Pons (tissue), 1 donor: Measurements from ENCODE around the gene LONP1.
"Not testable (repeated sequence)": the region's sequence is repeated elsewhere in the genome, so short reads cannot be mapped to it uniquely, and the experiment has no call there.

Experiments used
- DNase-seq: peaks from one replicate; pipeline ENCODE4 v3.0.0-alpha.2; 2016; ENCODE audit warnings: low spot score

Gene LONP1

DNA sequence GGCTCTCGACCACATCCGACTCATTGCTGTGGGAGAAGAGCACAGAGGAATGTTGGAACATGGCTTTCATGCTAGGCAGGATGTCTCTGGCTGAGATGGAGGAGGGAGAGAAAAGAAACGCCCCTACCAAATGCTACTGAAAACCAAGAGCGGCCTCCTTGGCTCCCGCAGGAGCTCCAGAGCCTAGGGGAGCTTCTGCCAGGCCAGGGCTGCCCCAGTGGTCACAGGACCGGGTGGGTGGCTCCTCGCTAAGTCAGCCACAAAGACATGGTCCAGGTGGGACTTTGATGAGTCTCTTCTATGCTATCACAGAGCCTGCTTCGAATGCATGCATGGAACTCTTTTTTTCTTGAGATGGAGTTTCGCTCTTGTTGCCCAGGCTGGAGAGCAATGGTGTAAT is 6.7 kb downstream of the LONP1 start:
- no peak for DNase-seq

DNA sequence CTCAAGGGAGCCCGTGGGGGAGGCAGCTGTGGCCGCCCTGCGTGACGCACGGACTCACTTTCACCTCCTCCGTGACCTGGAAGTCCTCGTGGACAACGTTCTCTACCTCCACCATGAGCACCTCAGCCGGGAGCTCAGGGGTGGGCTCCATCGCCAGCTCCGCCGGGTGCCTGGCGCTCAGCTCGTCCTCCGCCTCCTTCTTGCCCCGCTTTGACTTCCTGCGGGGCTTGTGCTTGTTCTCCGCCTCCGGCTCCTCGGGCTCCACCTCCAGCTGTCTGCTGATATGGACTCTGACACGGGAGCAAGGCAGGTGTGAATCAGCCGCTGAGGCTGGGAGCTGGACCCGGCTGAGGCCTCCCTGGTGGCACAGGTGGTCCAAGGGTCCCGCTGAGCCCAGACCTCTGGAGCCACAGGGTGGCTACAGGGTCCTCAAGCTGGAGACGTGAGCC is 8.2 kb downstream of the LONP1 start:
- no peak for DNase-seq

DNA sequence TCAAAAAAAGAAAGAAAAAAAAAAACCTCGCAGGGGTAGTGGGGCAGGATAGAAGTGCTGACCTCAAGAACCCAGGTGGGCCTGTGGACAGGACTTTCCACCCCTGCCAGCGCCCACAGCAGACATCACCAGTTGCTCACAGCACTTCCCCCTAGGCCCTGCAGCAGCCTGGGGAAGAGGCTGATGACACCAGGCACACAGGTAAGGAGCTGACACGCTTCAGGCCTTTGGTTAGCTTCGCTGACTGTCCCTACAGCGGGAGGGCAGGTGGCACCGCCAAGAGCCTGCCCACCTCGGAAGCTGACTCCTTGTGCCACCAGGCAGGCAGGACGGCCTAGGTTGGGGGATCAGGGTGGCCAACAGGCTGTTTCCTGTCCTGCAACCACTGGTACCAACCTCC is 8.9 kb downstream of the LONP1 start:
- DNase-seq = no peak

DNA sequence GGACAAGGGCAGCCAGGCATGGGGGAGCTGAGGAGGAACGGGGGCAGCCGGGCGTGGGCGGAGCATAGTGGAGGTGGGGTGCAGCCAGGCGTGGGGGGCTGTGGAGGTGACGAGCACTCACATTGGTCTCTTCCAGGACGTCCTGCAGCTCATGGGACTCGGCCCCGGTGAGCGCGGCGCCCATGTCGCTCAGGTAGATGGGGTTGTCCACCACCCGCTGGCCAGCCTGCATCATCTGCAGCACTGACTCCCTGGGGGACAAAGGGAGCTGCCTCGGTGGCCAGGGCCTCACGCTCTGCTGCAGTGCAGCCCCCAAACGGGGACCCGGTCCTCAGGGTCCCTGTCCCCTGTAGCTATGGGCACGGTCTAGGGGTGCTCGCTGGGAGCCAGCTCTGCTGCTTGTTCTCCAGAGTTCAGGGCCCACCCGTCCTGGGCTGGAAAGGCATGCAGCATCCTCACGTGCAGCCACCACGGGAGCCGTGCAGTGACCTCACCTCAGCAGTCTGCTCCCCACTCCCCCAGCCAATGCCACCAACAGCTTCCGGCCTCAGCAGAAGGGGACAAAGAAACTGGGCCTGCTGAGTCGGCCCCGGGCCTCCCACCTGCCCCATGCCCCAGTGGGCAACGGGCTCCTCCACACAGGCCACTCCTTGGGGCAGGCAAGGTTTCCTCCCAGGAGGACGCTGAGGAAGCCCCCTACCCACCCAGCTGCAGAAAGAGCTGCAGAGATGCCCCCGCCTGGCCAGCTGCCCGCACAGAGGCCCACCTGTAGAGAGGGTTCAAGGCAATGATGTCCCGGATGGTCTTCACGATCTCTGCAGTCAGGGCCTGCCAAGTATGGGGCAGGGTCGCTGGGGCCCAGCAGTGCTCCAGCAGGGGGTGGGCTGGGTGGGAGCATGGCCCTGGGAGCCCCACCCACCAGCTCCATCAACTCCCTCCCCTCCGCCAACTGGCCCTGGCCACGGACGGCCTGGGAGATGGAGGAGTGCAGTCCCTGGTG is 12.1 kb downstream of the LONP1 start:
- no peak for DNase-seq

DNA sequence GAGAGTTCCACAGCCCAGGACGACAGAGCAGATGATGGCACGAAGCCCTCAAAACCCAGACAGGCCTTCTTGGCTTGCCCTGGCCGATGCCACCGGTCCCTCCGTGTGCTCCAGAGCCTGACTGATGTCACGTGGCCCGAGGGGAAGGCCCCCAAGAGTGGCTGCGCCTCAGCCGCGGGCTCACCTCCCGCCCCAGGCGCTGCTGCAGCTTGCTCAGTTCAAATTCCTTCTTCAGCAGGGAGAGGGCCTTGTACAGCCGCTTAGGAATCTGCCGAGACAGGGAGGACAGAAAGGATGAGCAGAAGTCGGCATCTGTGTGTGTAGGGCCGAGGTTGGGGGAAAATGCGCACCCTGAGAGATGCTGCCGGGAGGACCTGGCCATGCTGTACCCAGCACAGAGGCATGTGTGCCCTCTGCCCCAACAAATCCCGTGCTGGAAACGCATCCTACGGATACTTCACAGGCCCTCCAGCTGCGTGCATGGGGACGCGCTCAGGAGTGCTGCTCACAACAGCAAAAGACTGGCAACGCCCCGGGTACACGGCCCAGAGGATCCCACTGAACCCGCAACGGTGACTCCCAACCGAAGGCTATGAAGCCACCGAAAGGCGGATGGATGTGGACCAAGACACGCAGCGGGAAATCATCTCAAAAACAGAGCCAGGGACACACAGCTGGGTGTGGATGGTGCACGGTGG is 12.9 kb downstream of the LONP1 start:
- DNase-seq = no peak

DNA sequence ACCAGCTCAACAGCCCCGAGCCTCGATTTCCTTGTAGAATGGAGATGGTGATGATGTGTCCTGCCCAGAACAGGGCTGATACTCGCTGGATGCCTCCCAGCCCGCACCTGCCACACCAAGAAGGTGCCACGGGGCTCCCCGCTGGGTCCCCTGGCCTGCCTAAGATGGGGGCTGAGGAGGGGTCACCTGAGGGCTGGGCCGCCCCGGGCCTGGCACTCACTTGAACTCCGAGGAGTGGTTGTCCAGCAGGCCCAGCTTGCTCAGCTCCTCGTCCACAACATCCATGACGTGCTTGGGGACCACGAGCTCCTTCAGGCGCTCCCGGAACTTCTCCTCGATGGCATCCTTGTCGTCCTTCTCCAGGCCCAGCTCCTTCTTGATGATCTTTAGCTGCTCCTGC is 14.4 kb downstream of the LONP1 start:
- no peak for DNase-seq

DNA sequence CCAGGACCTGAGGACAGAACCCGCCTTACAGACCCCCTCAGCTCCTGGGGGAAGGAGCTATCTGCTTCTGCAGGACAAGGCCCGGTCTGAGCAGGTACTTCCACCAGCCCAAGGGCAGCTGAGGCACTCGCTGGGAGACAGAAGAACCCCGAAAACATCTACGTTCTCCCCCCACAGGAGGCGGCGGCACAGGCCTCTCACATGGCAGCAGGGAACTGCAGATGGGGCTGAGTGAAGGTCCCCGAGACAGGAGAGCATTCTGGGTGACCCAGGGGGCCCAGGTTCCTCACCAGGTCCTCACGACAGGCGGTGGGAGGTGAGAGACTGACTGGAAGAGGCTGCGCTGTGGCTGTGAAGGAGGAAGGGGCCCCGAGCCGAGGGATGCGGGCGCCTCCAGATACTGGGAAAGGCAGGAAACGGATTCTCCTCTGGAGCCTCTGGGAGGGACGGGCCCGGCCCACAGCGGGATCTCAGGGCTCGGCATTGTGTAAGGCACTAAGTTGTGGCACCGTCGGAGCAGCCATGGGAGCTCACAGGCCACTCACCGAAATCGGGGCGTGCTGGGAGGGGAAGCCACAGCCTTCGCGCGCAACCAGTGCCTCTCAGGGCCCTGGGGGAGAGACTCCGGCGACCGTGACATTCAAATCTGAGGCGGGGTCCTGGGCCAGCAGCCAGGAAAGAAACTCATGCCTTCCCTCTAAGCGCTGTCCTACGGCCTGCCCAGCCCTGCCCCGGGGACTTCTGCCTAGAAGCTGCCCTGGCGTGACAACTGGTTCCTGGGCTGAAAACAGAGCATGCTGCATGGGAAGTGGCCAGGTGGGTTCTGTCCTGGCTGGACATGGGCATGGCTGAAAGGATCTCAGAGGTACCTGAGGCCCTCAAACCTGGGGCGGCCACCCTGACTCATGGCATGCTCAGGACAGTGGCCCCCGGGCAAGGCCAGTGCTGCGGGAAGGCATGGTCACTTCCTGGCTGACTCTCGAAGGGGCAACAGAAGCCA is 15.8 kb downstream of the LONP1 start:
- DNase-seq = no peak

DNA sequence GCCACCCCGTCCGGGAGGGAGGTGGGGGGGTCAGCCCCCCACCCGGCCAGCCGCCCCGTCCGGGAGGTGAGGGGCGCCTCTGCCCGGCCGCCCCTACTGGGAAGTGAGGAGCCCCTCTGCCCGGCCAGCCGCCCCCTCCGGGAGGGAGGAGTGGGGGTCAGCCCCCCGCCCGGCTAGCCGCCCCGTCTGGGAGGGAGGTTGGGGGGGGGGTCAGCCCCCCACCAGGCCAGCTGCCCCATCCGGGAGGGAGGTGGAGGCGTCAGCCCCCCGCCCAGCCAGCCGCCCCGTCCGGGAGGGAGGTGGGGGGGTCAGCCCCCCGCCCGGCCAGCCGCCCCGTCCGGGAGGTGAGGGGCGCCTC is 17.9 kb downstream of the LONP1 start:
- DNase-seq = not testable (repeated sequence)

DNA sequence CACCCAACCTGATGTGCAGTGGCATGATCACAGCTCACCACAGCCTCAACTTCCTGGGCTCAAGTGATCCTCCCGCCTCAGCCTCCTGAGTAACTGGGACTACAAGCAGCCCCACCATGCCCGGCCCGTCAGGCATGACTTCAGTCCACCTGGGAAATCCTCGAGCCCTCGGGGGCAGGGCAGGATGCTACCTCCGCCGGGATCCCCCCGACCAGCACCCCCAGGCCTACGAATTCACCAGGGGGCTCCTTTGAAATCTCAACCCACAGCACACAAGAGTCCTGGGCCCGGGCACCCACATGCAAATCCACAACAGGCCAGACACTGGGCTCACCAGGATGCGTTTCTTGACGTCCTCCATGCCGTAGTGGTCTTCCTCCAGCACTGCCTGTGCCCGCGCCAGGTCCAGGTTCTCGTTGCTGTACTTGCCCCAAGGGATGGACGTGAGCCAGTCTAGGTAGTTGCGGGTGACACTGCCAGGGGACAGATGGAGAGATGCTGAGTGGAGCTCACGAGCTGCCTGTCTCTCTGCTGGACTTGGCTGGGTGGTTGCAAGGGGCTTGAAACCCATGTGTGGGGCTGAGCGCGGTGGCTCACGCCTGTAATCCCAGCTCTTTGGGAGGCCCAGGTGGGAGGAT is 19.4 kb downstream of the LONP1 start:
- no peak for DNase-seq

DNA sequence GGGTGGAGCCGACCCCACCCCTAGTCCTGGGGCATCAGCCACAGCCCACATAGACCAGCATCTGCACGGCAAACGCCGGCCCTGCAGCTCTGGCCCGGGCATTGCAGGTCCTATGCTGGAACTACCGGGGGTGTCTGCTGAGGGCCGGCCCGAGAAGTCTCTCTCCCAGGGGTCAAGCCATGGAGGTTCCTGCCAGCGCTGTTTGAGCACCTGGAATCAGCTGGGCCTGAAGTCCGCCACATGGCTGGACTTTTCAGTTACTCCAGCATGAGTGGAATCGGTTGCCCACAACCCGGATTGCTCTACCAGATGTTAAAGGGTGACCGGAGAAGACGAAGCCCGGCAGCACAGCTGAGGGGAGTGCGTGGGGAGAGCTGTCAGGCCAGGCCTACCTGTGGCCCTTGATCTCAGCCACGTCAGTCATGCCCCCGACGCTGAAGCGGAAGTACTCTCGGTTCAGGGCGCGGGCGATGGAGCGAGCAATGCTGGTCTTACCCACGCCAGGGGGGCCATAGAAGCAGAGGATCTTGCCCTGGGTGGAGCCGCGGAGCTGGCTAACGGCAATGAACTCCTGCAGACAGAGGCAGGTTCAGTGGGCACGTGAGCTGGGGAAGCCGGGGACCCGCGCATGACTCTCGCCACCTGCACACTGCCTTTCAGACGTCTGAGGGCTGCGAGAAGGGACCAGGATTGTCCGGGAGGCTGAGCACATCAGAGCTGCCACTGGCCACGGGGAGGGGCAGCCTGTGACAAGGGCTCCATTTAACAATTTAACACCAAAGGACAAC is 21.1 kb downstream of the LONP1 start:
- no peak for DNase-seq

DNA sequence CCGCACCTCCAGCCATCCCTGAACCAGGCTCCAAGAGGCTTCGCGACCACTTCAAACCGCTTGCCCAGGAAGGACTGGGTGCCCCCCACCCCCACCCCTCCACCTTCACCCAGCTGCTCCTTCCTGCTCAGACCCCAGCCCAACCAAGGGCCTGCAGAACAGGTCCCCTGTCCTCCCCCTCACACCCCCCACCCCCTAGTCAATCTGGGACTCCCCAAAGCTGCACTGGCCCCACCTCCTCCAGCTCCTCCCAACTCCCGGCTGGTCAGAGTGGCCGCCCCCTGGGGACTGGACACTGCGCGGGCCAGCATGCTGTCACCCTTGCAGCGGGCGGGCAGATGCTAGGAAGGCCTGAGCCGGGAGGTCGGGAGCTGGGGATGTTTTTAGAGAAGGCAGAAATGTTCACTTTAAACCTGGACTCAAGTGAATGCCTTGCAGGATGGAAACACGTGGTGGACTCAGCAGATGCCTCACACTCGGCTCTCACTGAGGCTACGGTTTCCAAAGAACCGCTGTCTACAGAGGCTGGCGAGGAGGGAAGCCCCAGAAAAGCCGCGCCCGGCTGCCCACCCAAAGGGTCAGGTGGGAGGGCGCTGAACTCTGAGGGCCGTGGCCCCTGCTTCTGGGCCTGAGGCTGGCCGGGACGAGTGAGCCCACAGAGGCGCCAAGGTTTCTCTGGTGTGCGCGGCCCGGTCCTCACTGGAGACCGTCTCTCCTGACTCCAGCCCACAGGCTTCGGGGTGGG is 21.9 kb downstream of the LONP1 start:
- DNase-seq = no peak

DNA sequence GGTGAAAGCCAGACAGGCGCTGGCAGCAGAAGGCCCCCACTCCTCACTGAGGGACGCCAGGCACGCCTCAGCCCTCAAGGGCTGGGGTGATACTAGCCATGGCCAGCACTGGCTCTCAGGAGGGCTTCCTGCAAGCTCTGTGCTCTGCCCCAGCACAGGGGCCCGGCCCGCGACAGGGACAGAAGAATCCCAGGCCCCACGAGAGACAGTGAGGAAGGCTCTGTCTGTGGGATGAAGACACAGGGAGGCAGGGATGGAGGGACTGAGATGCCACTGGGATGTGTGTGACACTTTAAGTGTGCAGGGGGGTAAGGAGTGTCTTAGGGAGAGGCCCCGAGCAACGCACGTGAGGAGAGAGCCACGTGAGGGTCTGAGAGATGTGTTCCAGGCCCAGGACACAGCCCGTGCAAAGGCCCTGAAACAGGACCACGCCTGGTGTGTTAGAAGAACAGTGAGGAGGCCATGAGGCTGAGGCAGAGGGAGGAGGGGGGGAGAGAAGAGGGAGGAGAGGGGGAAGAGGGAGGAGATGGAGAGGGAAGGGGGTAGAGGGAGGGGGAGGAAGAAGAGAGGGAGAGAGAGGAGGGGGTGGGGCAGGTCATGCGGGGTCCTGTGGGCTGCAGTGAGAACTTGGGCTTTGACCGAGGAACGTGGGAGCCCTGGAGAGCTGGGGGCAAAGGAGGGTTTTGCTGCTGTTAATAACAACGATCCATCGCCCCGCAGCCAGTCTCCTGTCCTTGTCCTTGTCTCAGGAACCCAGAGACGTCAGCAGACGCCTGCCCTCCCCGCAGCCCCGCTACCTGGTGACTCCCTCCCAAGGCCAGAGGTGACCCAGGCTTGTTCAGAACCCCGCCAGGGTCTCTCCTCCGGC is 22.7 kb downstream of the LONP1 start:
- DNase-seq = no peak

DNA sequence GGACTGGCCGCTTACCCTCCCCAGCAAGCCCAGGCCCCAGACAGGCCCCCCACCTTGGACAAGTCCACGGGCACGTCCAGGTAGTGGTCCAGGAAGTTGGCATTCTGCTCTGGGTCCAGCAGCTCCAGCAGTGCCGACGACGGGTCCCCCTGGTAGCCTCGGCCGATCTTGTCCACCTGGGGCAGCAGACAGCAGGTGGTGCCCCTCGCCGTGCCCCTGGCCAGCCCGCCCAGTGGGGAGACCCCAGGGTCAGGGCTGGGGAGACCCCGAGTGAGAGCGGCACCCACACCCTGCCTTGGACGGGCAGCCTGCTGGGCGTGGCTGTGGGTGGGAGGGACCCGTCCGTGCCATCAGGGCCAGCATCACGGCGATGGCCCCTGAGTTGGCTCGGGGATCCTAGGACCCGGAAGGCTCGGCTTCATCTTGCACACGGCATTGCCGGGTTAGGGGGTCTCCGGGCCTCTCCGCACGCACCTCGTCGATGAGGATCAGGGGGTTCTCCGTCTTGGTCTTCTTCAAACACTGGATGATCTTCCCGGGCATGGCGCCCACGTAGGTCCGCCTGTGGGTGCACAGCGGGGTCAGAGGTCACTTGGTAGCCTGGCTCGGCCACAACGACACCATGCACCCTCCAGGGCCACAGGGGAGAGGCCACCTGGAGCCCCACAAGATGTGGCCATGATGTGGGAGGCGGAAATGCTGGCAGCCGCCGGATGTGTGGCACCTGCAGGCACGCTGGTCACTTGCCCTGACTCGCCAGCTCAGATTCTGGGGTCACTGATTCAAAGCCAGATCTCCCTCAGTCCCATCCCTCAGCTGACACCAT is 23.5 kb downstream of the LONP1 start:
- DNase-seq = no peak

DNA sequence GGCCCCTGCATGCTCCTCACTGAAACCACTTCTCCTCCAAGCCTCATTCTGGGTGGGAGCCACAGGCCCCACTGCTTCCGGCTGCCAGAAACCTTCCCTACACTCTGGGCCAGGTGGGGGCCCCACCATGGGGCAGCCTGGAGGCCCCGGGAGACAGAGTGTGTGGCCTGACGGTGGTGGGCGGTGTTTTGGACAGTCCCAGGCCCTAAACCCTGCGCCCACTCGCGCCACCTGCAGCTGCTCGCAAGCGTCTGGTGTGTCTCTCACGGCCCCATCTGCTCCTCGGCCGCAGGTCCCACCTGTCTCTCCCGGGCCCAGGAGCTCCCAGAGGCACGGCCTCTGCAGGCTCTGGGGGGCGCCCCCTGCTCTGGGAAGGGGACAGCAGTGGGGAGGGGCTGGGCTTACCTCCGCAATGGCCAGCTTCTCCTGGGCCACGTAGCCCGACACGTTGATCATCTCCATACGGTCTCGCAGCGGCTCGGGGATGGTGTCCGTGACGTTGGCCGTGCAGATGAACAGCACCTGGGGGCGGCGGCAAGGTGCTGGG is 24.2 kb downstream of the LONP1 start:
- DNase-seq = no peak

DNA sequence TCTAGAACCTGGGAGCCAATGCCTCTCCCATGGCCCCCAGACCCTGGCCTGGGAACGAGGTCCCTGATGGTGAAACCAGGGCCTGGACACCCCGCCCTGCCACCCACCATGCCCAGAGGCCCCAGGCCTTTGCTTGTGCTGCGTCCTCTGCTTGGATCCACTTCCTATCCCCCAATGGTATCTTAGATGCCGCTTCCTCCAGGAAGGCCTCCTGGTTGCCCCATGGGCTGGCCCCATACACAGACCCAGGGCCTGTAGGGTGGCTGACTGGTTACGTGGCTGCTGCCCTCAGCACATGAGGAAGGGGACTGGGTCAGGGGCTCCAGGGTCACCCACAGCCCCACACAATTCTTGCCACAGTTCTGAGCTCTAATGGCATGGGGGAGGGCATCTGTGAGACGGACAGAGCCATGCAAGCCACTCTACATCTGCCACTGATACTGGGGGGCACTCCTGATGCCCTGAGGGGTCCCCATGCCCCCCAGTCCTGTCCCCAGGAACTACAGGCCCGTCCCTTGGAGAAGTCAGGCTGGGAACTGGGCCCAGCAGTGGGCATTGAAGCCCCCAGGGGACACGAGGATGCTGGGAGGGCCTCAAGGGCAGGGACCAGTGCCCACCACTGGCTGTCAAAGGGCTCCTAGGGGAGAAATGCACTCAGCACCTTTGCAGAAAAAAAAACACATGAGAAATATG is 24.8 kb downstream of the LONP1 start:
- no peak for DNase-seq

DNA sequence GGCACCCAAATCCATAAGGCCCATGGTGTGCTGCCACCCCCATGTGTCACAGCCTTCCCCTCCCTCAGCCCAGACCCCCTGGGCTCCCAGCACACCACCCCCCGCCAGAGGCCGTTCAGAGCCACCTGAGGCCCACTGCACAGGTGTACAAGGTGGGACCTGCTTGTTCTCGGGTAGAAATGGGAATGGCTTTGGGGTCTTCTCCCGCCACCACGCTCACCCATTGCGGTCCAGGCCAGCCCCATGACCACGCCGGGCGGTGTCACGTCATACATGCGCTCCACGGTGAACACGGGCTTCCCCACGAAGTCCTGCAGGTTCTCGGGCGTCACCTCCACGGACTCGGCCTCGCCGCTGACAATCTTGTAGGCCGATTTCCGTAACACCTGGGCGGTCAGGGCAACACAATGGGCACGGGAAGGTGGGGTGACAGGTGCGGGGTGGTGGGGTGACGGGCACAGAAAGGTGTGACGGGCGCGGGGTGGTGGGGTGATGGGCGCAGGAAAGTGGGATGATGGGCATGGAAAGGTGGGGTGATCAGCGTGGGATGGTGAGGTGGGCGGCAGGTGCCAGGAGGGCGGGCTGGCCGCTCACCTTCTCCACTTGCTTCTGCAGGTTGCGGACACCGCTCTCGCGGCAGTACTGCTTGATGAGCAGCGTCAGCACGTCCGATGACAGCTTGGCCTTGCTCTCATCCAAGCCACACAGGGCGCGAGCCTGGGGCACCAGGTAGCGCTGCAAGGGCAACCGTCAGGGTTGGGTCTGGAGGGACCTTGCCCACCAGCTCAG is 25.6 kb downstream of the LONP1 start:
- no peak for DNase-seq
